ENCODE data around the gene ABHD2.
"Not testable (repeated sequence)": the region's sequence is repeated elsewhere in the genome, so short reads cannot be mapped to it uniquely, and the experiment has no call there.

Gene ABHD2

GRCh38 chr15:89087830-89088604, at the start of gene ABHD2:
Gene ABHD2, plus strand, starts transcription at chr15:89088456. Its CDS starts 27,872 bp downstream, at chr15:89116328.
- TF ChIP-seq ZNF274 (IDR thresholded peaks at IDR 0.05; ENCODE audit: low read depth, low read length), result no peak
- Histone ChIP-seq H3K4me1 (ENCODE audit: insufficient read depth, insufficient read length) (peaks cover 8% of the 10 kb centered on the region), H3K9ac (ENCODE audit: insufficient read length, low read depth) (peak within 1 kb of the TSS; percentile 87)

GRCh38 chr15:89039142-89039541, 49.1 kb upstream of the ABHD2 start:
- no peak overlapping the region for H3K4me3 ChIP-seq (ENCODE audit: insufficient read length, low read depth)
- H3K9ac ChIP-seq (ENCODE audit: insufficient read length, low read depth), result no peak overlapping the region
- H3K4me1 ChIP-seq (ENCODE audit: insufficient read depth, insufficient read length), result no peaks in the 10 kb centered on the region
- no peaks in the 10 kb centered on the region for H3K27me3 ChIP-seq (ENCODE audit: insufficient read depth, insufficient read length)
- TF ChIP-seq YY1 (IDR thresholded peaks at IDR 0.05; ENCODE audit: insufficient read depth, insufficient read length), result no peak
- no peak for TF ChIP-seq ZNF274 (IDR thresholded peaks at IDR 0.05; ENCODE audit: low read depth, low read length)
- TF ChIP-seq SUZ12 (IDR thresholded peaks at IDR 0.05; ENCODE audit: extremely low read depth, insufficient read depth, insufficient read length), result no peak
- H3K9me3 ChIP-seq (ENCODE audit: insufficient read depth, low read length), result no peaks in the 10 kb centered on the region
- no peak for DNase-seq (ENCODE audit: low read depth, low spot score)
- no peaks in the 10 kb centered on the region for H3K36me3 ChIP-seq (ENCODE audit: insufficient read depth, insufficient read length, low read length)

More at GRCh38 chr15:89087830-89088604, at the start of gene ABHD2:
- DNase-seq (ENCODE audit: low read depth, low spot score), result peak; percentile 99
- Histone ChIP-seq H3K27me3 (ENCODE audit: insufficient read depth, insufficient read length) (peaks cover 11% of the 10 kb centered on the region), H3K36me3 (ENCODE audit: insufficient read depth, insufficient read length, low read length) (no peaks in the 10 kb centered on the region), H3K9me3 (ENCODE audit: insufficient read depth, low read length) (no peaks in the 10 kb centered on the region), H3K4me3 (ENCODE audit: insufficient read length, low read depth) (peak within 1 kb of the TSS; percentile 89)

GRCh38 chr15:89041507-89041906, 46.7 kb upstream of the ABHD2 start:
- Histone ChIP-seq H3K9me3 (ENCODE audit: insufficient read depth, low read length) (no peaks in the 10 kb centered on the region), H3K4me1 (ENCODE audit: insufficient read depth, insufficient read length) (no peaks in the 10 kb centered on the region), H3K36me3 (ENCODE audit: insufficient read depth, insufficient read length, low read length) (no peaks in the 10 kb centered on the region), H3K27me3 (ENCODE audit: insufficient read depth, insufficient read length) (no peaks in the 10 kb centered on the region), H3K4me3 (ENCODE audit: insufficient read length, low read depth) (no peak overlapping the region), H3K9ac (ENCODE audit: insufficient read length, low read depth) (no peak overlapping the region)
- TF ChIP-seq SUZ12 (IDR thresholded peaks at IDR 0.05; ENCODE audit: extremely low read depth, insufficient read depth, insufficient read length) (no peak), YY1 (IDR thresholded peaks at IDR 0.05; ENCODE audit: insufficient read depth, insufficient read length) (no peak), ZNF274 (IDR thresholded peaks at IDR 0.05; ENCODE audit: low read depth, low read length) (no peak)
- DNase-seq (ENCODE audit: low read depth, low spot score), result no peak

GRCh38 chr15:89042387-89042786, 45.9 kb upstream of the ABHD2 start:
- no peaks in the 10 kb centered on the region for H3K36me3 ChIP-seq (ENCODE audit: insufficient read depth, insufficient read length, low read length)
- no peak for DNase-seq (ENCODE audit: low read depth, low spot score)
- no peak overlapping the region for H3K4me3 ChIP-seq (ENCODE audit: insufficient read length, low read depth)
- H3K9ac ChIP-seq (ENCODE audit: insufficient read length, low read depth), result no peak overlapping the region
- H3K9me3 ChIP-seq (ENCODE audit: insufficient read depth, low read length), result no peaks in the 10 kb centered on the region
- no peaks in the 10 kb centered on the region for H3K27me3 ChIP-seq (ENCODE audit: insufficient read depth, insufficient read length)
- TF ChIP-seq ZNF274 (IDR thresholded peaks at IDR 0.05; ENCODE audit: low read depth, low read length) (no peak), YY1 (IDR thresholded peaks at IDR 0.05; ENCODE audit: insufficient read depth, insufficient read length) (no peak), SUZ12 (IDR thresholded peaks at IDR 0.05; ENCODE audit: extremely low read depth, insufficient read depth, insufficient read length) (no peak)
- H3K4me1 ChIP-seq (ENCODE audit: insufficient read depth, insufficient read length), result no peaks in the 10 kb centered on the region

GRCh38 chr15:89043031-89044002, 44.9 kb upstream of the ABHD2 start:
- no peak for DNase-seq (ENCODE audit: low read depth, low spot score)
- H3K4me3 ChIP-seq (ENCODE audit: insufficient read length, low read depth), result no peak overlapping the region
- H3K9me3 ChIP-seq (ENCODE audit: insufficient read depth, low read length), result no peaks in the 10 kb centered on the region
- H3K9ac ChIP-seq (ENCODE audit: insufficient read length, low read depth), result no peak overlapping the region
- no peak for TF ChIP-seq YY1 (IDR thresholded peaks at IDR 0.05; ENCODE audit: insufficient read depth, insufficient read length)
- TF ChIP-seq ZNF274 (IDR thresholded peaks at IDR 0.05; ENCODE audit: low read depth, low read length), result no peak
- TF ChIP-seq SUZ12 (IDR thresholded peaks at IDR 0.05; ENCODE audit: extremely low read depth, insufficient read depth, insufficient read length), result no peak
- no peaks in the 10 kb centered on the region for H3K27me3 ChIP-seq (ENCODE audit: insufficient read depth, insufficient read length)
- no peaks in the 10 kb centered on the region for H3K36me3 ChIP-seq (ENCODE audit: insufficient read depth, insufficient read length, low read length)
- H3K4me1 ChIP-seq (ENCODE audit: insufficient read depth, insufficient read length), result no peaks in the 10 kb centered on the region

- H3K9me3 ChIP-seq (ENCODE audit: insufficient read depth, low read length); H3K4me3 ChIP-seq (ENCODE audit: insufficient read length, low read depth); DNase-seq (ENCODE audit: low read depth, low spot score); H3K27me3 ChIP-seq (ENCODE audit: insufficient read depth, insufficient read length); H3K9ac ChIP-seq (ENCODE audit: insufficient read length, low read depth); H3K36me3 ChIP-seq (ENCODE audit: insufficient read depth, insufficient read length, low read length); H3K4me1 ChIP-seq (ENCODE audit: insufficient read depth, insufficient read length): not testable (repeated sequence)
These were observed 39.1 kb upstream of the ABHD2 start for GRCh38 chr15:89049016-89049666.

- no peaks in the 10 kb centered on the region for H3K4me1 ChIP-seq (ENCODE audit: insufficient read depth, insufficient read length)
- no peak for DNase-seq (ENCODE audit: low read depth, low spot score)
- H3K36me3 ChIP-seq (ENCODE audit: insufficient read depth, insufficient read length, low read length), result no peaks in the 10 kb centered on the region
- no peak overlapping the region for H3K9ac ChIP-seq (ENCODE audit: insufficient read length, low read depth)
- peaks cover 8% of the 10 kb centered on the region; the same call in 1 of the 2 replicates for H3K9me3 ChIP-seq (ENCODE audit: insufficient read depth, low read length)
- no peak overlapping the region for H3K4me3 ChIP-seq (ENCODE audit: insufficient read length, low read depth)
- TF ChIP-seq YY1 (IDR thresholded peaks at IDR 0.05; ENCODE audit: insufficient read depth, insufficient read length), result no peak
- no peak for TF ChIP-seq SUZ12 (IDR thresholded peaks at IDR 0.05; ENCODE audit: extremely low read depth, insufficient read depth, insufficient read length)
- no peak for TF ChIP-seq ZNF274 (IDR thresholded peaks at IDR 0.05; ENCODE audit: low read depth, low read length)
- no peaks in the 10 kb centered on the region for H3K27me3 ChIP-seq (ENCODE audit: insufficient read depth, insufficient read length)
These were observed 36.4 kb upstream of the ABHD2 start for GRCh38 chr15:89051875-89052274.

All from NT2/D1 (cell line).